ENCODE results near the gene CITED4.

CITED4 gene

DNA sequence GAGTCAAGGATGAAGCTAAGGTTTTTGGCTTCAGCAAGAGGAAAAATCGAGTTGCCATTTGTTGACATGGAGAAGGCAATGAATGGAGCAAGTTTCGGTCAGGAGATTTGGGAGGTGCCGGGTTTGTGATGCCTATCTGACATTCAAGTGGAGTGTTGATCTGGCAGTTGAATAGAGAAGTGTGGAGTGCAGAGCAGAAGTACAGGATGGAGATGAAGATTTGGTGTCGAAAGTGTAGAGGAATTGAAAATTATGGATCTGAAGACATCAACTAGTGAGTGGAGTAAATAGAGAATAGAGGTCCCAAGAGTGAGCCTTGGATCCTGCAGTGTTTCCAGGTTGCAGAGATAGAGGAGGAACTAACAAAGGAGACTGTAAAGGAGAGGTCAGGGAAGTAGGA lies 25.9 kb downstream of the CITED4 start:
- TF ChIP-seq SNAI2 (CRISPR knock-in tag; IDR thresholded peaks at IDR 0.05) (no peak), GLIS3 (CRISPR knock-in tag; IDR thresholded peaks at IDR 0.05) (no peak), CSDC2 (CRISPR knock-in tag; IDR thresholded peaks at IDR 0.05) (no peak), ZNF565 (CRISPR knock-in tag; conservative IDR thresholded peaks at IDR 0.05; ENCODE audit: low read depth) (no peak)
- TF ChIP-seq, protein P1, sequence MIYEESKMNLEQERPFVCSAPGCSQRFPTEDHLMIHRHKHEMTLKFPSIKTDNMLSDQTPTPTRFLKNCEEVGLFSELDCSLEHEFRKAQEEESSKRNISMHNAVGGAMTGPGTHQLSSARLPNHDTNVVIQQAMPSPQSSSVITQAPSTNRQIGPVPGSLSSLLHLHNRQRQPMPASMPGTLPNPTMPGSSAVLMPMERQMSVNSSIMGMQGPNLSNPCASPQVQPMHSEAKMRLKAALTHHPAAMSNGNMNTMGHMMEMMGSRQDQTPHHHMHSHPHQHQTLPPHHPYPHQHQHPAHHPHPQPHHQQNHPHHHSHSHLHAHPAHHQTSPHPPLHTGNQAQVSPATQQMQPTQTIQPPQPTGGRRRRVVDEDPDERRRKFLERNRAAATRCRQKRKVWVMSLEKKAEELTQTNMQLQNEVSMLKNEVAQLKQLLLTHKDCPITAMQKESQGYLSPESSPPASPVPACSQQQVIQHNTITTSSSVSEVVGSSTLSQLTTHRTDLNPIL (CRISPR knock-in tag; IDR thresholded peaks at IDR 0.05; ENCODE audit: low read depth), result no peak
- ATAC-seq, result no peak

DNA sequence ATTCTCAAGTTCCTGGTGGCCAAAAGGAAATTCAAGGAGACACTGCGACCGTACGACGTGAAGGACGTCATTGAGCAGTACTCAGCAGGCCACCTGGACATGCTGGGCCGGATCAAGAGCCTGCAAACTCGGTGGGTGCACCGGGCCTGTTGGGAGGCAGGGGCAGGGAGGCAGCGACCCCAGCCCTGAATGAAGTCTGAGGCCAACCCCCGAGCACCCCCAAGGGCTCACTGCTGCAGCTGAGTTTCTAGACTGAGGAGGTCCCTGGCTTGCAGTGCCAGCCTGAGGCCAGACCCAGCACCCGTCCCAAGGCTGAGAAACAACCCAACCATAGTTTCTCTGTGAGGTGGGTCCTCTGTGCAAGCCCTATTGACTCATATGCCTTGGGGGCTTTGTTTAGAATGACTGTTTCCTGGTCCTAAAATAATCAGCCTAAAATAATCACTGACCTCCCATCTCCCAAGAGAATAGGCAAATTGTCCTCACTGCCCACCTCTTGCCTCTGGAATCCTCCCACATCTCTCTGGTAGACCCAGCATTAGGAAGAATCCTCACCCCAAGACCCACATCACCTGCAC lies 27.1 kb downstream of the CITED4 start:
- no peak for TF ChIP-seq ISL1 (CRISPR knock-in tag; IDR thresholded peaks at IDR 0.05)
- no peak for TF ChIP-seq BACH2 (CRISPR knock-in tag; IDR thresholded peaks at IDR 0.05; ENCODE audit: borderline replicate concordance)
- TF ChIP-seq TOX (CRISPR knock-in tag; IDR thresholded peaks at IDR 0.05; ENCODE audit: borderline replicate concordance), result no peak
- TF ChIP-seq RARB (CRISPR knock-in tag; IDR thresholded peaks at IDR 0.05), result no peak
- TF ChIP-seq ZNF8 (CRISPR knock-in tag; IDR thresholded peaks at IDR 0.05), result no peak
- no peak for TF ChIP-seq PPARA (CRISPR knock-in tag; IDR thresholded peaks at IDR 0.05; ENCODE audit: borderline replicate concordance)
- TF ChIP-seq, protein P1 (CRISPR knock-in tag; IDR thresholded peaks at IDR 0.05; ENCODE audit: low read depth), result no peak
- TF ChIP-seq ZC3H10 (CRISPR knock-in tag; IDR thresholded peaks at IDR 0.05), result no peak
- TF ChIP-seq, protein P2, sequence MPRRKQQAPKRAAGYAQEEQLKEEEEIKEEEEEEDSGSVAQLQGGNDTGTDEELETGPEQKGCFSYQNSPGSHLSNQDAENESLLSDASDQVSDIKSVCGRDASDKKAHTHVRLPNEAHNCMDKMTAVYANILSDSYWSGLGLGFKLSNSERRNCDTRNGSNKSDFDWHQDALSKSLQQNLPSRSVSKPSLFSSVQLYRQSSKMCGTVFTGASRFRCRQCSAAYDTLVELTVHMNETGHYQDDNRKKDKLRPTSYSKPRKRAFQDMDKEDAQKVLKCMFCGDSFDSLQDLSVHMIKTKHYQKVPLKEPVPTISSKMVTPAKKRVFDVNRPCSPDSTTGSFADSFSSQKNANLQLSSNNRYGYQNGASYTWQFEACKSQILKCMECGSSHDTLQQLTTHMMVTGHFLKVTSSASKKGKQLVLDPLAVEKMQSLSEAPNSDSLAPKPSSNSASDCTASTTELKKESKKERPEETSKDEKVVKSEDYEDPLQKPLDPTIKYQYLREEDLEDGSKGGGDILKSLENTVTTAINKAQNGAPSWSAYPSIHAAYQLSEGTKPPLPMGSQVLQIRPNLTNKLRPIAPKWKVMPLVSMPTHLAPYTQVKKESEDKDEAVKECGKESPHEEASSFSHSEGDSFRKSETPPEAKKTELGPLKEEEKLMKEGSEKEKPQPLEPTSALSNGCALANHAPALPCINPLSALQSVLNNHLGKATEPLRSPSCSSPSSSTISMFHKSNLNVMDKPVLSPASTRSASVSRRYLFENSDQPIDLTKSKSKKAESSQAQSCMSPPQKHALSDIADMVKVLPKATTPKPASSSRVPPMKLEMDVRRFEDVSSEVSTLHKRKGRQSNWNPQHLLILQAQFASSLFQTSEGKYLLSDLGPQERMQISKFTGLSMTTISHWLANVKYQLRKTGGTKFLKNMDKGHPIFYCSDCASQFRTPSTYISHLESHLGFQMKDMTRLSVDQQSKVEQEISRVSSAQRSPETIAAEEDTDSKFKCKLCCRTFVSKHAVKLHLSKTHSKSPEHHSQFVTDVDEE (CRISPR knock-in tag; IDR thresholded peaks at IDR 0.05), result no peak
- TF ChIP-seq ZFP30 (CRISPR knock-in tag; IDR thresholded peaks at IDR 0.05), result no peak
- no peak for TF ChIP-seq SNAI2 (CRISPR knock-in tag; IDR thresholded peaks at IDR 0.05)
- no peak for TF ChIP-seq CSDC2 (CRISPR knock-in tag; IDR thresholded peaks at IDR 0.05)
- TF ChIP-seq ZNF70 (CRISPR knock-in tag; IDR thresholded peaks at IDR 0.05), result no peak
- TF ChIP-seq, protein P3, sequence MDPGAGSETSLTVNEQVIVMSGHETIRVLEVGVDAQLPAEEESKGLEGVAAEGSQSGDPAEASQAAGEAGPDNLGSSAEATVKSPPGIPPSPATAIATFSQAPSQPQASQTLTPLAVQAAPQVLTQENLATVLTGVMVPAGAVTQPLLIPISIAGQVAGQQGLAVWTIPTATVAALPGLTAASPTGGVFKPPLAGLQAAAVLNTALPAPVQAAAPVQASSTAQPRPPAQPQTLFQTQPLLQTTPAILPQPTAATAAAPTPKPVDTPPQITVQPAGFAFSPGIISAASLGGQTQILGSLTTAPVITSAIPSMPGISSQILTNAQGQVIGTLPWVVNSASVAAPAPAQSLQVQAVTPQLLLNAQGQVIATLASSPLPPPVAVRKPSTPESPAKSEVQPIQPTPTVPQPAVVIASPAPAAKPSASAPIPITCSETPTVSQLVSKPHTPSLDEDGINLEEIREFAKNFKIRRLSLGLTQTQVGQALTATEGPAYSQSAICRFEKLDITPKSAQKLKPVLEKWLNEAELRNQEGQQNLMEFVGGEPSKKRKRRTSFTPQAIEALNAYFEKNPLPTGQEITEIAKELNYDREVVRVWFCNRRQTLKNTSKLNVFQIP (CRISPR knock-in tag; IDR thresholded peaks at IDR 0.05; ENCODE audit: borderline replicate concordance, low read depth), result no peak
- TF ChIP-seq ZNF565 (CRISPR knock-in tag; conservative IDR thresholded peaks at IDR 0.05; ENCODE audit: low read depth), result no peak
- no peak for TF ChIP-seq TCF4 (CRISPR knock-in tag; IDR thresholded peaks at IDR 0.05; ENCODE audit: borderline replicate concordance)
- TF ChIP-seq, protein P4, sequence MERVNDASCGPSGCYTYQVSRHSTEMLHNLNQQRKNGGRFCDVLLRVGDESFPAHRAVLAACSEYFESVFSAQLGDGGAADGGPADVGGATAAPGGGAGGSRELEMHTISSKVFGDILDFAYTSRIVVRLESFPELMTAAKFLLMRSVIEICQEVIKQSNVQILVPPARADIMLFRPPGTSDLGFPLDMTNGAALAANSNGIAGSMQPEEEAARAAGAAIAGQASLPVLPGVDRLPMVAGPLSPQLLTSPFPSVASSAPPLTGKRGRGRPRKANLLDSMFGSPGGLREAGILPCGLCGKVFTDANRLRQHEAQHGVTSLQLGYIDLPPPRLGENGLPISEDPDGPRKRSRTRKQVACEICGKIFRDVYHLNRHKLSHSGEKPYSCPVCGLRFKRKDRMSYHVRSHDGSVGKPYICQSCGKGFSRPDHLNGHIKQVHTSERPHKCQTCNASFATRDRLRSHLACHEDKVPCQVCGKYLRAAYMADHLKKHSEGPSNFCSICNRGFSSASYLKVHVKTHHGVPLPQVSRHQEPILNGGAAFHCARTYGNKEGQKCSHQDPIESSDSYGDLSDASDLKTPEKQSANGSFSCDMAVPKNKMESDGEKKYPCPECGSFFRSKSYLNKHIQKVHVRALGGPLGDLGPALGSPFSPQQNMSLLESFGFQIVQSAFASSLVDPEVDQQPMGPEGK (CRISPR knock-in tag; IDR thresholded peaks at IDR 0.05; ENCODE audit: borderline replicate concordance), result no peak
- TF ChIP-seq ESRRG (CRISPR knock-in tag; IDR thresholded peaks at IDR 0.05), result no peak
- TF ChIP-seq, protein P5, sequence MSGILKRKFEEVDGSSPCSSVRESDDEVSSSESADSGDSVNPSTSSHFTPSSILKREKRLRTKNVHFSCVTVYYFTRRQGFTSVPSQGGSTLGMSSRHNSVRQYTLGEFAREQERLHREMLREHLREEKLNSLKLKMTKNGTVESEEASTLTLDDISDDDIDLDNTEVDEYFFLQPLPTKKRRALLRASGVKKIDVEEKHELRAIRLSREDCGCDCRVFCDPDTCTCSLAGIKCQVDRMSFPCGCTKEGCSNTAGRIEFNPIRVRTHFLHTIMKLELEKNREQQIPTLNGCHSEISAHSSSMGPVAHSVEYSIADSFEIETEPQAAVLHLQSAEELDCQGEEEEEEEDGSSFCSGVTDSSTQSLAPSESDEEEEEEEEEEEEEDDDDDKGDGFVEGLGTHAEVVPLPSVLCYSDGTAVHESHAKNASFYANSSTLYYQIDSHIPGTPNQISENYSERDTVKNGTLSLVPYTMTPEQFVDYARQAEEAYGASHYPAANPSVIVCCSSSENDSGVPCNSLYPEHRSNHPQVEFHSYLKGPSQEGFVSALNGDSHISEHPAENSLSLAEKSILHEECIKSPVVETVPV (CRISPR knock-in tag; IDR thresholded peaks at IDR 0.05), result no peak
- no peak for TF ChIP-seq OSR1 (CRISPR knock-in tag; IDR thresholded peaks at IDR 0.05)
- ATAC-seq, result no peak
